ENCODE measurements around the gene HEMK1.

The HEMK1 gene

DNA sequence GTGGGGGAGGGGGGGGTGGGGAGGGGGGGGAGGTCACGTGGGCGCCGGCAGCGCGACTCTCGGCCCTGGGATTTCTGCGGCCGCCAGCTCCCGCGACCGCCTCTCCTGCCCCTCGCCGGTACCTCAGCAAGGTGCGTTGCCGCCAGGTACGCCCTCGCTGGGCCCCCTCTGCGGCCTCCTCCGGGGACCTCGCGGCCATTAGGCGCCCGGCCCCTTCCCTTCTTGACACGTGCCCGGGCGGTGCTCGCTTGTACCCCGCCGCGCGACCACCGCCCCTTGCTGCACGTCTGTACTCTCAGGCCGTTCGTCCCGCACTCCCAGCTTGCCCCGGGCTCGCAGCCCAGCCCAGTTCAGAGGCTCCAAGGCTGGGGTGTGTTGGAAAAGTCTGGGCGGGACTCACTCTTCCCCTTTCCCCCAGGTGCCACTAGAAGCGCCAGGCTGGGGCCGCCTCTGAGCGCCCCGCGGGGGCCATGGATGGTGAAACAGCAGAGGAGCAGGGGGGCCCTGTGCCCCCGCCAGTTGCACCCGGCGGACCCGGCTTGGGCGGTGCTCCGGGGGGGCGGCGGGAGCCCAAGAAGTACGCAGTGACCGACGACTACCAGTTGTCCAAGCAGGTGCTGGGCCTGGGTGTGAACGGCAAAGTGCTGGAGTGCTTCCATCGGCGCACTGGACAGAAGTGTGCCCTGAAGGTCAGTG is 47.9 kb downstream of the HEMK1 start, which contains the start of gene MAPKAPK3:
Gene MAPKAPK3, plus strand, starts transcription at position 56 of the 696 bp plus-strand sequence. Its CDS starts 415 bp downstream, at position 471.
- DNase-seq, result peak; percentile 40

DNA sequence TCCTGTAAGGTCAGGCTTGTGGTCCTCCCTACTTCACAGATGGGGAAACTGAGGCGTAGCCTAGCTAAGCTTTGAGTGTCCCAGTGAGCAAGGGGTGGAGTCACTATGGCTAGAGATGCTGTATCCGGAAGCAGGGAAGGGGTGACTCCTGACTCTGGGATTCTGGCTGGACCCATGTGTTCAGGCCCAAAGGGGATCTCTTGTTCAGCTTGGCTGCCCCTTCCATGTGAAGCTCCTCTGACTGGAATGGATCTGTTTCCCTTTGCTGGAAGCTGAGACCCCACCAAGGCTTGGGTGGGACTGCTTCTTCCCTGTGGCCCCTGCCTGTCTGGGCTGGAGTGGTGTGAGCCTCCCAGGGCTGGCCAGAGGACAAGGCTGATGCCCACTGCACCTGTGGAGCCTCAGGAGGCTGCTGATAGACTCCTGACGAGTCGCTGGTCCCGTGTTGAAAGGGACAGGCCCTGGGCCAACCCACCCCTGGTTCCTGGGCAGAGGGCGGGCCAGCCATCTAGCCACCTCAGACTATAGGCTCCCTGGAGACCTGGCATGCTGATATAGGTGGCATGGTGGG is 48.7 kb downstream of the HEMK1 start:
- no peak for DNase-seq

DNA sequence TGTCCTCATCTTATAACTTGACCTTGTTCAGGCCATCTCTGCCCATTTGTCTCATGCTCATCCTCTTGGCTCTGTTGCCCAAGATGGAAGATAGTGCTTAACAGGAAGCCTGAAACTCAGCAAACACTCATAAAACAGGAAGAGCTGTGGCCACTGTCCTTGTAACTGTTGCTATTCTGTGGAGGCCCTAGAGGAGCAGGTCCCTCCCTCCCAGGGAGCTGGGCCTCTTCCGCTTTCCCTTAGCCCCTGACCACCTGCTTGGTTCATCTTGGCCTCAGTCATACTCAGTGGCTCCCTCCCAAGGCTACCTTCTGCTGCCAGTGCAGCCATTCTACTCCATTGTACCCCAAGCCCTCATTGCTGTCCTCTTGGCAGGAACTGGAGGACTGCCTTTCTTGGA is 51.1 kb downstream of the HEMK1 start:
- no peak for DNase-seq

DNA sequence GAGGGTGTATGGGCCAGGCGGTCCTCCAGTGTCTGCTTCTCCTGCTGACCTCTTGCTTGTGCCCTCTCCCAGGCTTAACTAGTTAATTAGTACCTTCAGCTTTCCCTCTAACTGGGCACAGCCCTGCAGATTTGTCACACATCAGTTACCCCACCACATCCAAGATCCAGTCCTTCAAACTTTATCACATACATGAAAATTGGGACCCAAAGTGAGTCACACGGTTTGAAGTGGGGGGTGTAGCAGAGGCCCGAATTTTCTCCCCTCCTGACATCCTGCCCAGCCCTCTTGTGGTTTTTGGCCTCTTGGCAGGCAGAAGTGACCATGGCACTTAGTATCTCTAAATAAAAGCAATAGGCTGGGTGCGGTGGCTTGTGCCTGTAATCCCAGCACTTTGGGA is 51.5 kb downstream of the HEMK1 start:
- DNase-seq, result no peak

DNA sequence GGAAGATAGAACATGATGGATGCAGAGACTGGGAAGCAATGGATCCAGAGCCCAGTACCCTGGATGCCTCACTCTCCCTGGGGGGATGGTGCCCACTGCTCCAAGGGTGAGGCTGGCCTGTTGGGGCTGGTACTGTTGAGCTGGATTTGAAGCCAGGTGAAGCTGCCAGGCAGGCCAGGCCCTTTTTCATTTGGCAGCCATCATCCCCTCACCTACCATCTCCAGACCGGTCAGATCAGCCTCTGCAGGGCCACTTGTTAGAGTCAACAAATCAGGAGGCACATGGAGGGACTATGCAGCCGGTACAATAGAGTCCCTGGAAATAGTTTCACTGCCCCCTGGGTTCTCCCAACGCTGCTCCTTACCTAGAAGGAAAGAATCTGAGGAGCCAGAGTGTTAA is 53.6 kb downstream of the HEMK1 start:
- no peak for DNase-seq

DNA sequence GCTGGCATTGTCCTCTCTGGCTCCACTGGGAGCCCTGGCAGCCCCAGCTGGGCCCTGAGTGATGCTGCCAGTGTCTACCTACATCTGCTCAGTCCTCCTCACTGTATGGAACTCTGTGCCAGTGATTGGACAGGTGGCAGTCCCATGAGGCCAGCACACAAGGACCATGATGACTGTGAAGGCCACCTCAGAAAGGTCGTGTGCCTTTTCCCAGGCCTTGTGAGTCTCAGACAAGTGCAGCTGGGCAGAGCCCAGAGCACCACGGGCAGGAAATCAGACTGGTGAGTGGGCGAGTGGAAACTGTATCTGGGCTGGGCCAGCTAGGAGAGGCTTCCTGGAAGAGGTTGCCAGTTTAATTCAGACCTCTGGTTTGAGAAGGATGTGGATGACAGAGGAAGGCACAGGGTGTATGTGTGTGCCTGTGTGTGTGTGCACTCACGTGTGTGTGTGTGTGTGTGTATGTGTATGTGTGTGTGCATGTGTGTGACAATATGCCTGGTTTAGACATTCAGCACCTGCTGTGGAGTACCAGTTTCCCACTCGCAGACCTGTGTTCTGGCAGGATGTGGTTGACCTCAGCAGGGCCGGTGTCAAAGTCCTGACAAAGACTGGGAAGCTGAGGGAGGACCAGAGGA is 54.6 kb downstream of the HEMK1 start:
- peak; percentile 61 for DNase-seq

DNA sequence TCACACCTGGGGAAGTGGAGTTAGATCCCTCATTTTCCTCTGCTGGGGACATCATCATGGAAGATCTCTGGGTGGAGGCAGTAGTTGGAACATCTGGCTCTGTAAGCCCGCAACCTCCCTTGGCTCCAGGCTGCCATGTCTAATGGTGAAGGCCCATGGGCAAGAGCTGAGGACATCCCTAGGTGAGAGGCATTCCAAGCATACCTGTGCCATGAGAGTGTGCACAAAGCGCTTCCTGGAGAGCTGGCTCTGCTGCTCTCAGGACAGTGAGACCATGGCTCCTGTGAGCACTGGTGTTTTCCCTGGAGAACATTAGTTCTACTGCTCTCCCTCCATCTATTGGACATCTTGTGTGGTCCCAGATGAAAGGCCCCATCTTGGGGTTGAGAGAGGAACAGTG is 55.3 kb downstream of the HEMK1 start:
- no peak for DNase-seq

DNA sequence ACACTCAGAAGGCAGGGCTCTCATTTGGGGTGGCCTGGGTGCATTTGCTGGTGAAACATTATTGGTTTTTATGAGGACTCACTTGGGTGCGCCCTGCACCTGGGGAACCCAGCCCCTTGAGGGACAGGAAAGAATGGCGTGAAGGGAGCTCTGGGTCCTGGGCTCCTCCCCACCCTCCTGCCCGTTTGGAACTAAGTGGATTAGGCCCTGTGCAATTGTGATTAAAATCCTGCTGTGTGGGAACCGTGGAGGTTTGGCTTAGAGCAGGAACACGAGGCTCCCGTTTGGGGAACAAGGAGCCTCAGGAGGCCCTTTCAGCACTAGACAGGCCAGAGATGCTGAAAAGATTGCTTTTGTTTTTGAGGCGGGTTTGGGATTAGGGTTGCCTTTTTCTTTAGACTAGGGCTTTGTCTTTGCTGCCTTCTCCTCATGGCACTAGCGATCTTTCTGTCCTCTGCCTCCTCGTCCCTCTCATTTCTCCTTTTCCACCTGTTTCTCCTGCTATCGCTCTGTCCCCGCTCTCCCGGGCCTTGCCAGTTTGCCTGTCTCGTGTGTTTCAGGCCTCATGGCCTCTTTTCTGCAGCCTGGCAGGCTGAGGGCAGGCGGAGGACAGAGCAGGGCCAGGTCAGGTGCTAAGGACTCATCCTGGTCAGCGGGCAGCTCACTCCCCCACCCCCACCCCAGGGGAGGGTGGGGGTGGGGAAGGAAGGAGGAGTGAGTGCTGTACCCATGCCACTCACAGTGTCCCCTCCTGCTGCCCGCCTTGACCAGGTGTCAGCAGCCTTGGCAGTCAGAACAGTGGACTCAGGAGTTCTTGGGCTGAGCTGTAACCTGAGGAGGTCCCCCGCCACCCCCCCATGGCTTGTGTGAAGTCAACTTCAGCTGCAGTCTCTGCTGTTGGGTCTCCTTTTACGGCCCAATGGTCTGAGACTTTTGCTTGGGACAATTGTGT is 56.2 kb downstream of the HEMK1 start:
- DNase-seq, result no peak

DNA sequence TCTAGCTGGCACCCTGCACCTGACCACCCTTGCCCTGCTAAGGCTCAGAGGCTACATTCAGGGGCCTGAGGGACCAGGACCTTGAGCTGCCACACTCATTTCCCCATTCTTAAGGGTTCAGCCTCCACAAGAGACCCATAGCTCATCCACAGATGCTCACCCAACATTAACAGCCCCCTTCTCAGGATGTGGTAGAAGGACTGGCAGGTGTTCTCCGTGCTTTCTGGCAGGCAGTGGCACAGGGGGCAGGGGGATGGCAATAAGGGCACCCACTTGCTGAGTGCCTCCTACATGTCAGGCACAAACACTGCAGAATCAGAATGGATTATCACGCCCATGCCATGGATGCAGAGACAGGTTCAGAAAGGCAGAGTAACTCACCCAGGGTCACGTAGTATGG is 57.1 kb downstream of the HEMK1 start:
- DNase-seq, result no peak

DNA sequence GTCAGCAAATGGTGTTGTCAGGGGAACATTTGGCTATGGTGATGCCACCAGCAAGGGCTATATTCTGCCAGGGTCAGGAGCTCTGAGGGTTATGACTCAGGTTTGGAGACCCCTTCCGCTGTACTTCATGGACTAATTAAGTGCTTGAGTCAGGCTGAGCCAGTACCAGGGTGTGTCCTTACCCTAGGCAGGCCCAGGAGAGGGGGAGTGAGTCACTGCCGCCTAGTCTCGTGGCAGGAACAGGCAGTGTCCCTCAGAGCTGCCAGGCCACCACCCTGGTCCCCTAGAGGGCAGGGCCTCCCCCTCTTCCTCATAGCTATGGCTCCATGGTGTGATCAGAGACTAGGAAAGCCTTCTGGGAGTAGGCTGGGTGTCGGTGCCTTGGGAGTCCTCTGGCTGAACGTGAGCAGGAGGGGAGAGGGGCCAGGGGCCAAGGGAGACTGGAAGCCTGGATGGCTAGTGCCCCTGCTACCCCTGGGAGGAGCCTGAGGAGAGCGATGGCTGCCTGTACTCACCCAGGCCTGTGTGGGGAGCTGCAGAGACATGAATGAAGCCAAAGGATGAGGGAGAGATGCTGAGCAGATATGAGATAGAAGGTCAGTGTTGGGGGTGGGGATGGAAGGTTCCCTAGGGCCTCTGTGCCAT is 58.2 kb downstream of the HEMK1 start:
- no peak for DNase-seq

DNA sequence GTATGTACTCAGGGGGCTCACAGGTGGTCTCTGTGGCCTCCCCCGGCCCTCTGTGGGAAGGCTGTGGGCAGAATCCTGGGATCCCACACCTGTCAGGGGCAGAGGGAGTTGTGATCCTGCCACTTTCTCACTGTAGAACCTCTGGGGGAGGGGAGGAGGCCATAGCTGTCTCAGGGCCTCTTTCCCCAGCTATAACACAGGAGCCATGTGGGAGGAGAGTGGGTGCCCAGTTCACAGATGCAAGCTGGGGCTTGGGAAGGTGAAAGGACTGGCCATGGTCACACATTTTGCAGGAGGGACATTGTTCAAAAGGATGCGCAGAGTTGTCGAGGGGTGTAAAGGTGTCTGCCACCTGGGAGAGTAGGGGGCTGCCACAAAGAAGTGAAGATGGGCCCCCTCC is 59.3 kb downstream of the HEMK1 start:
- DNase-seq, result no peak

- no peak for DNase-seq
Observed at GRCh38 chr3:50630394-50630793, 61.1 kb downstream of the HEMK1 start.

DNA sequence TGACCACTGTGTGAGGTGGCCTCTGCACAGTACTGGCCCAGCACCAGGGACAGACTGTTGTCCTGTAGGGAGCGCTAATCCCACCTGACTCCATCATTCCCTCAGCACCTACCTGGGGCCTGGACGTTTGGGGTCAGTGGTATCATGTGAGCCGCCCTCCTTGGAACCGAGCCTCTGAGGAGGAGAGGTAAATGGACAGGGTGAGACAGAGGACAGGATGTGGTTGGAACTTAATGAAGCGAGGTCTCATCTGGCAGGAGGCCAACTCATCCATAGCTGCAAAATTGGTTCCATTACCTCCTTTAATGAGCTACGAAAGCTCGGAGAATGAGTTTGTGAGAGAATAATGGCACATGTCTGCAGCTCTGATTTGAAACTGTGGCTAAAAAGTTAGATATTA is 61.6 kb downstream of the HEMK1 start:
- no peak for DNase-seq

GRCh38 chr3:50632450-50632849 is 63.1 kb downstream of the HEMK1 start:
- no peak for DNase-seq

GRCh38 chr3:50633230-50633790 is 64.0 kb downstream of the HEMK1 start:
- DNase-seq, result no peak

GRCh38 chr3:50635066-50635465 is 65.7 kb downstream of the HEMK1 start:
- no peak for DNase-seq

DNA sequence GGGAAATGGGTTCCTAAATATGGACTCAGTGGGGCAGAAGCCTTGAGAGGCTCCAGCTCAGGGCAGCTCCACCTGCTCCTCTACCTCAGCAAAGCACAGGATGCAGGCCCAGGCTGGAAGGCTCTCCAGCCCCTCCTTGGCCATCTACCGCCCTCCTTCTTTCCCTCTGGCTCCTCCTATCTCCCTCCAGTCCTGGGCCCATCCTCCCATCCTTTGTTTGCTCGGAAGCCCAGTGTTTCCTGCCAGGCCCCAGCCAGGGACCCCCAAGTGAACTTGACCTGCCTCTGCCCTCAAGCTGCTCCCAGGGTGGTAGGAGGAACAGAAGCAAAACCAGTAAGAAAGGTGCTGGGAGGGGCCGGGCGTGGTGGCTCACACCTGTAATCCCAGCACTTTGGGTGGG is 67.7 kb downstream of the HEMK1 start:
- no peak for DNase-seq

GRCh38 chr3:50637945-50638344 is 68.6 kb downstream of the HEMK1 start:
- DNase-seq, result no peak

DNA sequence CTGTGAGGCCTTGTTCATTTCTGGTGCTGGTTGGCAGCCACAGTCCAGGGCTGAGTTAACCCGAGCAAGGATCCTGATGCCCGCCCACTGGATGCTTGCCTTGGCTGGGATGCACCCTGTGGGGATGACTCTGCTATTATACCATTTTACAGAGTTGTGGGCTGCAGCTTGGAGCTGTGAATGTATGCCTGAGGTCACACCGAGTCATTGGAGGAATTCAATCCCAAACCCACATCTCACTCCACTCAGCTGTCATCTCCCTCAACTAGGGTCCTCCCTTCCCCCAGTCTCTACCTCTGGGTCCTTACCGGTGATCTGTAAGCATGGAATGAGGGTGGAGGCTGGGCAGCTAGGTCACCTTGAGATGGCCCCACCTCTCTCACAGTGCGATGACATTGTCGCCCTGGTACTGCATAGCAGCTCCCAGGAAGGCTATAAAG is 69.8 kb downstream of the HEMK1 start:
- no peak for DNase-seq

GRCh38 chr3:50642382-50642781 is 73.1 kb downstream of the HEMK1 start:
- no peak for DNase-seq

DNA sequence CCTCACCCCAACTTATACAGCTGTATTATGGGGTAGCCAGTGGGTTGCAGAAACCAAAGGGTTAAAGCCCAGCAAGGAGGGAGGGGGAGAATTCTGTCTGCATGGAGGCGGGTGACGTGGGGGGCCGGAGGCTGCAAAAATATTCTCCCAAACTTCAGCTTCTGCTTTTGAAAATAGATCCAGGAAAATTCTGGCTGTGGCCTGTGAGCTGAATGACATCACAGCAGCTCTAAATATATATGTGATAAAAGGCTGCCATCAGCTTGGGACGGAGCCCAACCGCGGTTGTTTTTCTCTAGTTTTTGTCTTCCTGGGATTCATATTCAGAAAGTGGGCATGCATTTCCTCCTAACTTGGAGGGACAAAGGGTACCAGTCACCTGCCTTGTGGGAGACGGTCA is 75.2 kb downstream of the HEMK1 start:
- no peak for DNase-seq

DNA sequence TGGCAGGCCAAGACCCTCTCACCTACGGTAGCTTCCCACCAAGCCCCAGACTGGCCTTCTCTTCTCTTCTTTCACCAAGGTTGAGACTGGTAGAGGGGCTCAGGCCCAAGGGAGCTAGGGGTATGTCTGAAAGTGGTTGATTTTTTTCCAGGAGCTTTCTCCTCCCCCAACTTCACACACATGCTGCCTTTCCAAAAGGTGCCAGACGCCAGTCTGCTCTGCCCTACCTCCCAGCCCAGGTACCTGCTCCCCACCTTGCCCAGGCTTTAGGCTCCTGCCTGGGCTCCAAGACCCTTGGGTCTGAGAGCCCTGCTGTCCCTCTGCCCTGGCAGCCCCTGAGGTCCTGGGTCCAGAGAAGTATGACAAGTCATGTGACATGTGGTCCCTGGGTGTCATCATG is 76.1 kb downstream of the HEMK1 start:
- no peak for DNase-seq
